ENCODE results near the gene FAN1.

FAN1 gene

GRCh38 chr15:30921781-30922479 lies 18.2 kb downstream of the FAN1 start:
- DNase-seq: no peak

DNA sequence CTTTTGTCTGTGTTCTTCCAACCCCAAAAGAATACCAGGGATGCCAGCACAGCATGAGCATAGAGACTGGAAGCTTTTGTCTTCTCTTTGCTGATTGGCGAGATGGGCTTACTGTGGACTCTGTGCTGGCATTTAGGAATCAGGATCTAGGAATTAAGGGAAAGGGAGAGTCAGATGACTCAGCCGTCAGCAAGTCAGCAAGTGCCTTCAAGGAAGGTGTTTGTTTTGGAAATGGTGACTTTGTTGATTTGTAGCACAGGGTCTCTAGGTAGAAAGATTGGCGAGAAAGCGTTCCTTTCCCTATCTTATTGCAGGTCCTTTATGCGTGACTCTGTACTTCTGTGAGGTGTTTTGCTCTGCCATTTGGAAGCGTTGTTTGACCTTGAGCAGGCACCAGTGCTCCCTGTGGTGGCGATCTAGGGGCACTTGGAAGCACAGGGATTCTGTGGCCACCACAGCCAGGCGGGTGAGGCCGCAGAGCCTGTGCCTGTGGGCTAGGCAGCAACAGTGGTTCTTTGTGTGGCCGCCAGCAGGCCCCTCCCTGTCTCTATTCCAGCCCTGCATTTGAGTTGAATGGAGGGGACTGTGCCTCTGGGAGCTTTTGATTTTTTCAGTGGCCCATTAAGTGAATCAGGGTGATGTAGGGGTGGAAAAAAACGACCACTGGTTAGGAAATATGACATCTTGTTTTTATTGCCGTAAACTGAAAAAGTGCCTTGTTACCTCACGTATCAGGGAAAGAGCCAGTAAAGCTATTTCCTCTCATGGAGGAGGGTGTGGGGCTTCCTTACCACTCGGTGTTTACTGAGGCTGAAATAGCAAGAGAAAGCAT lies 19.0 kb downstream of the FAN1 start:
- peak; percentile 64 for DNase-seq

DNA sequence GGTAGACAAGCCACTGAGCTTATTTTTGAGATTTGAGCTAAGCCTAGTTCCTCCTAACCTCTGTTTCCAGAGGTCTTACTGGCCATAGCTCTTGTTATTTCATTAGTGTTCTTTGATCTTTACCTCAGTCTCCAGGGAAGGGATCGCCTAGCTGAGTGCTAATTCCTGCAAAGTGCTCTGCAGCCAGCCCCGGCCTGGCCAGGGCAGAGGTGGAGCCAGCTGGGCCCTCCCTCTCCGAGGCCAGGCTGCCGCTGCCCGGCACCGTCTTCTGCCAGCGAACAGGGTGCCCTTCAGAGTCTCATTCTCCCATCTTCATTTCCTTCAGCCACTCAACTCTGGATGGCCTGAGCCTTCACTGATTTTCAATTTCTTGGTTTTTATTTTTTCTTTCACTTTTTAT lies 19.7 kb downstream of the FAN1 start:
- no peak for DNase-seq

- peak; percentile 23 for DNase-seq
These were observed 20.6 kb downstream of the FAN1 start for GRCh38 chr15:30924353-30924752.

DNA sequence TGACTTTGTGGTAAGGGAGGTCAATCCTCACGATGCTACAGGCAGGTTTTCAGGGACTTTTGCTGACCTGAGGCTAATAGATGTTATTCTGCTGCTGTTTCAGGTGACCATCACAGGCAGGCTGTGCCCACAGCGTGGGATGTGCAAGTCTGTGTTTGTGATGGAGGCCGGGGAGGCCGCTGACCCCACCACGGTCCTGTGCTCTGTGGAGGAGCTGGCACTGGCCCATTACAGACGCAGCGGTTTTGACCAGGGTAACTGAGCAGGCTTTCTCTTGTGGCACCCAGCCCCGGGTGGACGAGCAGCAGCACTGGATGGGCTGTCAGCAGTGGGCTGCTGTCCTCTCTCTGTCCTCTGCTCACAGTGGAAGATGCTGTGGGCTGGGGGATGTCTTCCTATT lies 22.0 kb downstream of the FAN1 start:
- DNase-seq: no peak

GRCh38 chr15:30926161-30926560 lies 22.4 kb downstream of the FAN1 start:
- no peak for DNase-seq

DNA sequence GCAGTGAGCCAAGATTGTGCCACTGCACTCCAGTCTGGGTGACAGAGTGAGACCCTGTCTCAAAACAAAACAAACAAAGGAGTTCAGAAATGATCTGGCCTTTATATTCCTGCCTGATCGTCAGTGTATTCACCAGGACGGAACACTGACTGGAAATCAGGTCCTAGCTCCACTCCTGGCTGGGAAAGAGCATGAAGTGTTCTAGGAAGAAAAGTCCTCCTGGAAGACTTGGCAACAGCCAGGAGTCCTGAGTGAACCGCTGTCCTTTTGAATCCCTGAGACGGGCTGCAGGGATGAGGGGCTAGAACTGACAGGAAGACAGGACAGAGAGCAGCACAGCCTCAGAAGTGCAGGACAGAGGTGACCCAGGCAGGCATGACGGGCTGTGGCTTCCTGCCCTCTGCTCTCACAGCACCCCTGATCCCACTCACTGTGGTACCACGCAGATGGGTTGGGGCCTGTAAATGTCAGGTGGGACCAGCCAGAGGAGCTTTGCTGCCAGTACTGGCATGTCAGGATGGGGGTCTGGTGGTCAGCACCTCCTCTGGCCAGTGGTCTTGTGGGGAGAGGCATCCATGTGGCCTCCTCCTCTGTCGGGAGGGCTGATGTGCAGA lies 23.5 kb downstream of the FAN1 start:
- DNase-seq: no peak

DNA sequence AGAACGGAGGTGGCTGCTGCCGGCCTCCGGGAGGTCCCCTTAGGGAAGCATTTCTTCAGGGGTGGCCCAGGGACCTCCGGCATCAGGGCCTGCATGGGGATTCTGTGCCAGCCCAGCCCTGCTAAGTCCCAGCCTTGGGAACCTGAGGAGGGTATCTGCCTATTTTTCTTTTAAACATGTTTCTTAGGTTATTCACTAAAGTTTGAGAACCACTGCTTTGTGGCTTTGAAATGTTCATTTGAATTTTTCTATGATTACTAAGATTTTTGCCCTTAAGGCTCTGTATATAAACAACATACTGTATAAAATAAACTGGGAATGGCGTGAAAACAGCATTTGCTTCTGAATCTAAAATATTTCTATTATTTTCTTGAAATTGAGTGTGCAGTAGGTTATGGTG lies 24.4 kb downstream of the FAN1 start:
- no peak for DNase-seq

GRCh38 chr15:30929064-30929669 lies 25.5 kb downstream of the FAN1 start:
- no peak for DNase-seq

DNA sequence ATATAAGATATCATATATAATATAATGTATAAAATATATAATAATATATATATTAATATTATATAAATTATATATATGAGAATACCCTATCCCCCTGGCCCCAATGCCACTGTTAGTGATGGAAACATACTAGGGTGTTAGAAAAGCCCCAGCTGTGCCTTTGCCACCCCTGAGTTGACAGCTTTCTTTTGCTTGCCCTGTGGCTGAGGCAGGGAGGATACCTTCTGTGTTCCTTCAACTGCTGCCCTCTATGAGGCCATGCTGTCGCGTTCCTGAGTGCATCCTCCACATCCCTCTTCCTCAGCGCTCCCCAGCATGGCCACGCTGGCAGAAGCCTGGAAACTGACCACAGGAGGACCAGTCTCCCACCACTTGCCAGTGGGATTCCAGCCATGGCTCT lies 26.3 kb downstream of the FAN1 start:
- DNase-seq: no peak

- no peak for DNase-seq
These were observed 26.7 kb downstream of the FAN1 start for GRCh38 chr15:30930422-30930821.

GRCh38 chr15:30933293-30933692 lies 29.6 kb downstream of the FAN1 start:
- DNase-seq: no peak

- DNase-seq: no peak
These were observed 35.4 kb downstream of the FAN1 start for GRCh38 chr15:30939161-30939560.

DNA sequence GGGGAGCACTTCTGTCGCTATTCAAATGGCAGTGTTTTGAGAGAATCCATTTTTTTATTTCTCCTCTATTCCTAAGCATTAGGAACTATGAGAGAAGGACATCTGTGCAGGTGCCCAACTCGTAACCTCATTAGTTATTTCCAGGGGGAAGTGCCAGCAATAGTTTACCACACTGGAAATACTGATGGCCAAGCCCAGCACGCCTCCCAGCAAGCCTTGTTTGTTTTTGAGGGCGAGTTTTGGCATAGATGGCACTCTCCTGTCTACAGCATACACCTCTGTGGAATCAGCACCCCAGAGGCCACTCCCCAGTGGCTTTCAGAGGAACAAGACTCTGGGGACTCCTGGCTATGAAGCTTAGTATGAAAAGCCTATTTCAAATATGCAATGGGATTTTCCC lies 36.6 kb downstream of the FAN1 start:
- DNase-seq: no peak

- no peak for DNase-seq
These were observed 37.8 kb downstream of the FAN1 start for GRCh38 chr15:30941520-30941919.

DNA sequence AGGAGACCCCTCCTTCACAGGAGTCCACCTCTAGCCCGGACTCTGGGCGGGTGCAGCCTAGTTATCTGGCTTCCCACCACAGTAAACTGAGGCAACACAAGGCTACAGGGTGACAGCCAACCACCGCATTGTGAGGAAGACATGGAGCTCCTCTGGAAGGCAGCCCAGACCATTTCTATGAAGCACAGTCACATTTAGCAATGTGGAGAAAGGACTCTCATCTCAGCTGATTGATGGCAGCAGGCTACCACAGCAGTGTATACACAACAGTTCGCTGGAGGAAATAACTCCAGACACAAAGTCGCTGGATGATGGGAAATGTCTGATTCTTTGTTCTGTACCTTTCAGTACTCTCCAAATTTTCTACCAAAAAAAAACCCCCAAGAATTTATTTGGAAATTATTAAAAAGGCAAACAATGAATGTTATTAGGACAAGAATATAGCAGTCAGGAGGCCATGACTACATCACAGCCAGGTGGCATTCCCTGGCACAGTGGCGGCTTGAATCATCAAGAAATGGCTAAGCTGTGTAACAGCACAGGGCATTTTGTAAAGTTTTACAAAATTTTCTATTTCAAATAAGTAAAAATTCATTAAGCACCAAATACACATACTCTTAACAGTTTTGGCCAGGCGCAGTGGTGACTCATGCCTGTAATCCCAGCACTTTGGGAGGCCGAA lies 40.1 kb downstream of the FAN1 start:
- no peak for DNase-seq

DNA sequence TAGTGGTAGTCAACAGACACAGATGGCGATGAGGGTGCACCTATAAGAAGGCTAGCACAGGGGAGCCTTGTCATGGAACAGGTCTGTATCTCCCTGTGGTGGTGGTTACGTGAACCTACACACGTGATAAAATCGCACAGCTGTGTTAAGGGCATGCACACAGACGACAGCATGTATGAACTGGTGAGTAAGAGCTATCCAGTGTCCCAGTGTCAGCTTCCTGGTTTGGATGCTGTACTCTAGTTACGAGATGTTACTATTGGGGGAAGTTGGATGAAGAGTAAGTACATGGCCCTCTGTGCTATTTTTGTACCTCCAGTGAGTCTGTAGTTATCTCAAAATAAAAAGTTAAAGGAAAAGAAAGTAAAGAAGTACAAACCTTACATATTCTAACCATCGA lies 49.5 kb downstream of the FAN1 start:
- DNase-seq: no peak

- peak; percentile 87 for DNase-seq
These were observed 50.1 kb downstream of the FAN1 start for GRCh38 chr15:30953731-30954378.

DNA sequence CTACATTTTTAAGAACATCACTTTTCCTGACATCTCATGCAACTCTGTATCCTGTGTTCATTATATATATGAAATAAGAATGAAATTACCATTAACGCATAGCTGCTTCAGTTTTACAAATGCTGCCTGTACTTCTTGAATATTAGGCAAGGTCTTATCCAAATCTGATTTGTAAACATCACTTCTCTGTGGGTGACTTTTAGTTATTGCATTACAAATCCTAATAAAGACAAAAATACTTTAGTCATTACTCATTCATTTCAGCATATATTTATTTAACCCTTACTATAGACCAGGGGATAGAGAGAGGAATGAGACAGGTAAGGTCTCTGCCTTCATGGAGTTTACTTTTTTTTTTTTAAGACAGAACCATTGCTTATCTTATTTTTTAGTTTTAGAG lies 51.0 kb downstream of the FAN1 start:
- DNase-seq: no peak

DNA sequence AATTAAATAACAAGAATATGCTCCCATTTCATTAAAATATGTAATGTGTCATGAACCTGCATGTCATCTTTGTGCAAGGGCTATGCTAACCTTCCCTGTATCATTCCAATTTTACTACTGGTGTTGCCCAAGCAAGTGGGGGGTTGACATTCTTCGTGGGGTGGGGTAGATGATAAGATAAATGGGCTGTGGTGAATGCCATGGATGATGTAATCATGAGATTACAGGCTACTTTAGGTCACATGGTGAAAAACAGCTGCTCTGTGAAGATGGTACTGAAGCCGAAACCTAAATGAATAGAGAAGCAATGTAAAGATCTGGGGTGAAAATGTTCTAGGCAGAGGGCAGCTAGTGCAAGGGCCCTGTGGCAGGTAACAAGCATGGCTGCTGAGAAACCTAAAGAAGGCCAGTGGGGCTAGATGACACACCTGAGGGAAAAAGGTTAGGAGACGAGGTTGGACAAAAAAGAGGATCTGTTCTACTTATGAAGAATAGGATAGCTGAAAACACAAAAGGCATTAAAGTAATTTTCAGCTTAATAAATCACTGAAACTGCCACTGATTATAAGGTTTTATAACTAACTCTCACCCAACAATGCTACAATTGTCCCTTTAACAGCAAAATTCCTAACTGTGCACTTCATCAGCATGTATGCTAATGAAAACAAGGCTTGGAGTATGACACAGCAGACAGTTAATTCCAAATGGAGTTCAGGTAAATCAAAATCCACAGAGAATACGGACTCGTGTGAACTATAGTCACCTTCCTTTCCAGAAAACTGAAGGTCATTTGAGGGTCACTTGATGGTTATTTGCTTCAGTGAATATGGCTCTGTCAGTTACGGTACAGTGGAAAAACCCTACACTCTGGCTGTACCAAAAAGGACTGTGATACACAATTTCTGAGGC lies 52.8 kb downstream of the FAN1 start:
- peak; percentile 26 for DNase-seq

DNA sequence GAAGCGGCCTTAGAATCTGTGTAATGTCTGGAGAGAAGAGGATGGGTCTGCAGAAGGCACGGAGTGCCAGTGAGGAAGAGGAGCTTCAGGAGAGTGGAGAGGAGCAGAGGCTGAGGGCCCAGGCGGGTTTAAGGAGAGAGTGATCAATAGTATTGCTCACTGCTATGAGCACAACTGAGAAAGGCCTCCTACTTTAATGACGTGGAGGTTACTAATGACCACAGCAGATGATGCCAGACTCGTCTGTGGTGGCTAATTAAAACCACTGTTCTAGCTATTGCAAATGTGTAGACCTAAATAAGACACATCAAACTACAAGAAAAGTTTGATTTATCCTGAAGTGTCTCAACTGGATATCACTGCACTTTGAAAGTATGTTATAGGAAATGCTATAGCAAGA lies 54.5 kb downstream of the FAN1 start:
- DNase-seq: no peak

Measured in fibroblast of upper back skin (primary cell).